ENCODE results near the gene HOXD11. TPM values are rescaled to one million over a fixed set of nuclear protein-coding genes. Genes with fewer than 3 reads are reported as not detected.
A peak's percentile ranks its signal among the peaks of the same experiment; 100 is the strongest.

HOXD11 gene
- total RNA-seq, 1 donor from 2014 or later, result not detected

DNA sequence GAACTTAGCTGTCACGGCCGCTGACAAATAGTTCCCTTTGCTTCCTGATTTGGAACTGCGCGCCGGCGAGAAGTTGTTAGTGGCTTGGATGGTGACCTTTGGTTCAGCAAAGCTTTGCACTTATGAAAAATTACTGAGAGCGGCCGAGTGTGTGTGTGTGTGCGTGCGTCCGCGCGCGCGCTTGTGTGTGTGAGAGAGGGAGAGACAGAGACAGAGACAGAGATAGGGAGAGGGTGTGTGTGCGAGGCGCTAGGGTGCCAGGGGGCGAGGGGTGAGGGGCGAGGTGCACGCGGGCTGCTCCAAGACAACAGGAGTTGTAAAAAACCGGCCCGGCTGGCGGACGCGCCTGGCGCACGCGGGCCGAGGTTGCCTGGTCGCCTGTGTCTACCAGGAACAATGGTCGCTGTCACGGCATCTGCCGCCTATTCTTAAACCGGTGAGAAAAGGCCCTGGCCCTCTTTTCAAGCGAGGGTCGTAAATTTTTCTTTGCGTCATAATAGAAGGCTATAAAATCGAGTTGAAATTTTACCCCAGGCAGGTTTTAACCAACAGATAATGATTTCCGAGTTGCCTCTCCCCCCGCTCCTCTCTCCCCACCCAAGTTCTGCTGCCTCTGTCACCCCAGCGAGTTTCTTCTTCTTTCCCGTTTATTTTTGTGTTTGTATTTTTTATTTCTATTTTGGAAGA lies 50.6 kb downstream of the HOXD11 start:
- intact Hi-C loops (cut with DNase I), result no loop called here
- Histone ChIP-seq H3K27ac (no peak overlapping the region), H3K4me1 (peaks cover 0 to 11% of the 10 kb centered on the region in 2 donors), H3K9me3 (no peaks in the 10 kb centered on the region), H3K4me3 (no peak overlapping the region), H3K27me3 (peaks cover 19% of the 10 kb centered on the region), H3K36me3 (peaks cover 4 to 15% of the 10 kb centered on the region in 2 donors)
- TF ChIP-seq, protein P1, sequence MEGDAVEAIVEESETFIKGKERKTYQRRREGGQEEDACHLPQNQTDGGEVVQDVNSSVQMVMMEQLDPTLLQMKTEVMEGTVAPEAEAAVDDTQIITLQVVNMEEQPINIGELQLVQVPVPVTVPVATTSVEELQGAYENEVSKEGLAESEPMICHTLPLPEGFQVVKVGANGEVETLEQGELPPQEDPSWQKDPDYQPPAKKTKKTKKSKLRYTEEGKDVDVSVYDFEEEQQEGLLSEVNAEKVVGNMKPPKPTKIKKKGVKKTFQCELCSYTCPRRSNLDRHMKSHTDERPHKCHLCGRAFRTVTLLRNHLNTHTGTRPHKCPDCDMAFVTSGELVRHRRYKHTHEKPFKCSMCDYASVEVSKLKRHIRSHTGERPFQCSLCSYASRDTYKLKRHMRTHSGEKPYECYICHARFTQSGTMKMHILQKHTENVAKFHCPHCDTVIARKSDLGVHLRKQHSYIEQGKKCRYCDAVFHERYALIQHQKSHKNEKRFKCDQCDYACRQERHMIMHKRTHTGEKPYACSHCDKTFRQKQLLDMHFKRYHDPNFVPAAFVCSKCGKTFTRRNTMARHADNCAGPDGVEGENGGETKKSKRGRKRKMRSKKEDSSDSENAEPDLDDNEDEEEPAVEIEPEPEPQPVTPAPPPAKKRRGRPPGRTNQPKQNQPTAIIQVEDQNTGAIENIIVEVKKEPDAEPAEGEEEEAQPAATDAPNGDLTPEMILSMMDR (IDR thresholded peaks at IDR 0.05), result no peak
- DNase-seq (ENCODE audit: low spot score in 2 of 2), result no peak

GRCh38 chr2:176158186-176158591 lies 51.1 kb downstream of the HOXD11 start:
- intact Hi-C loops (cut with DNase I), result no loop called here
- peaks cover 0 to 11% of the 10 kb centered on the region in 2 donors for H3K4me1 ChIP-seq
- TF ChIP-seq, protein P1 (IDR thresholded peaks at IDR 0.05), result no peak
- no peaks in the 10 kb centered on the region for H3K9me3 ChIP-seq
- peaks cover 19% of the 10 kb centered on the region for H3K27me3 ChIP-seq
- H3K36me3 ChIP-seq, result peaks cover 0 to 10% of the 10 kb centered on the region in 2 donors
- H3K27ac ChIP-seq, result no peak overlapping the region
- no peak for DNase-seq (ENCODE audit: low spot score in 2 of 2)
- no peak overlapping the region for H3K4me3 ChIP-seq

- intact Hi-C loops (cut with DNase I), result no loop called here
- no peak overlapping the region for H3K27ac ChIP-seq
- peak in 1 of 2 donors; percentile 27 for DNase-seq (ENCODE audit: low spot score in 2 of 2)
These were observed 52.0 kb downstream of the HOXD11 start for GRCh38 chr2:176158855-176159662.

More at GRCh38 chr2:176158855-176159662, 52.0 kb downstream of the HOXD11 start:
- H3K36me3 ChIP-seq, result peaks cover 0 to 3% of the 10 kb centered on the region in 2 donors
- peak overlapping the region; percentile 32 to 62 for H3K4me3 ChIP-seq
- peaks cover 19% of the 10 kb centered on the region for H3K27me3 ChIP-seq
- H3K4me1 ChIP-seq, result peaks cover 0 to 11% of the 10 kb centered on the region in 2 donors
- TF ChIP-seq, protein P1 (IDR thresholded peaks at IDR 0.05), result no peak
- no peaks in the 10 kb centered on the region for H3K9me3 ChIP-seq

Other genes starting within 250 kb of the HOXD11 start
- 7.1 TPM for gene LNPK, start 105.0 kb upstream of the HOXD11 start, total RNA-seq
- gene EVX2, start 23.3 kb upstream of the HOXD11 start, total RNA-seq, result not detected
- gene HOXD13, start 14.6 kb upstream of the HOXD11 start, total RNA-seq, result not detected
- gene HOXD12, start 7.5 kb upstream of the HOXD11 start, total RNA-seq, result not detected
- not detected for gene HOXD10, start 9.5 kb downstream of the HOXD11 start, total RNA-seq
- not detected for gene HOXD9, start 15.4 kb downstream of the HOXD11 start, total RNA-seq
- 19.8 TPM for gene HOXD8, start 22.4 kb downstream of the HOXD11 start, total RNA-seq
- 13.6 TPM for gene HOXD4, start 44.3 kb downstream of the HOXD11 start, total RNA-seq
- 8.6 TPM for gene HOXD3, start 50.0 kb downstream of the HOXD11 start, total RNA-seq
- gene HOXD1, start 81.4 kb downstream of the HOXD11 start, total RNA-seq, result 9.8 TPM
- 8.5 TPM for gene MTX2, start 162.2 kb downstream of the HOXD11 start, total RNA-seq